Gastroesophageal sphincter (tissue), 3 donors: ENCODE results near the gene ZNF518B.
A peak's percentile ranks its signal among the peaks of the same experiment; 100 is the strongest.

ENCODE experiments used
- CTCF ChIP-seq, 4 experiments: fragments of 200-600 bp in 2 of 4; fragments of 450-650 bp in 2 of 4; sonication (generic) in 1 of 4; IDR thresholded peaks; one replicate each; pipeline ENCODE4 v1.5.1; 2017 to 2019; ENCODE audit warnings: antibody characterized with exemption in 4 of 4, mild to moderate bottlenecking in 2 of 4, moderate library complexity in 2 of 4
- EP300 ChIP-seq: sonication (generic); formaldehyde crosslinking; IDR thresholded peaks from one replicate; pipeline ENCODE4 v1.6.1; 2017; ENCODE audit warnings: antibody characterized with exemption, mild to moderate bottlenecking
- POLR2A ChIP-seq, 2 donors: fragments of 450-650 bp; IDR thresholded peaks; one replicate each; pipeline ENCODE4 v1.6.1; 2017; ENCODE audit warnings: antibody characterized with exemption in 2 of 2, mild to moderate bottlenecking in 2 of 2, moderate library complexity in 1 of 2
- POLR2AphosphoS5 ChIP-seq: sonication (generic); formaldehyde crosslinking; IDR thresholded peaks from one replicate; pipeline ENCODE4 v1.6.1; 2017; ENCODE audit warnings: antibody characterized with exemption

GRCh38 chr4:10457255-10457801, at the start of gene ZNF518B:
- TF ChIP-seq CTCF (IDR thresholded peaks at IDR 0.05) (peak in 1 of 4 experiments; percentile 22), POLR2AphosphoS5 (no peak), POLR2A (IDR thresholded peaks at IDR 0.05) (peak in 1 of 2 donors; percentile 39), EP300 (no peak)
